NCI-H187 (cell line): ENCODE measurements around the gene DAPK1.

Source experiments
- DNase-seq, 2 experiments: peaks; one replicate each; lab custom pipeline; 2025; lab: John Stamatoyannopoulos, UW

DAPK1 gene

GRCh38 chr9:87712801-87713277 is 215.2 kb downstream of the DAPK1 start:
- DNase-seq = no peak

GRCh38 chr9:87713278-87713987 is 215.8 kb downstream of the DAPK1 start:
- no peak for DNase-seq

- no peak for DNase-seq
Observed at GRCh38 chr9:87713988-87714330, 216.3 kb downstream of the DAPK1 start.

GRCh38 chr9:87714819-87715218 is 217.2 kb downstream of the DAPK1 start:
- no peak for DNase-seq

GRCh38 chr9:87716141-87716540 is 218.5 kb downstream of the DAPK1 start:
- no peak for DNase-seq

- DNase-seq = no peak
Observed at GRCh38 chr9:87717456-87717855, 219.8 kb downstream of the DAPK1 start.

- DNase-seq = no peak
Observed at GRCh38 chr9:87718231-87718630, 220.6 kb downstream of the DAPK1 start.

GRCh38 chr9:87718852-87719612 is 221.4 kb downstream of the DAPK1 start:
- no peak for DNase-seq

GRCh38 chr9:87720173-87720572 is 222.5 kb downstream of the DAPK1 start:
- DNase-seq = no peak

GRCh38 chr9:87722393-87723088 is 224.9 kb downstream of the DAPK1 start:
- no peak for DNase-seq

GRCh38 chr9:87725356-87725899 is 227.8 kb downstream of the DAPK1 start:
- no peak for DNase-seq

- no peak for DNase-seq
Observed at GRCh38 chr9:87725900-87726709, 228.4 kb downstream of the DAPK1 start, which contains the start of gene CTSL. Gene CTSL (plus strand): TSS chr9:87726119. CDS start chr9:87727604, 1,485 bp downstream.

- DNase-seq = no peak
Observed at GRCh38 chr9:87729246-87729645, 231.6 kb downstream of the DAPK1 start.

- no peak for DNase-seq
Observed at GRCh38 chr9:87731321-87731720, 233.7 kb downstream of the DAPK1 start.

GRCh38 chr9:87732344-87732743 is 234.7 kb downstream of the DAPK1 start:
- DNase-seq = no peak

- no peak for DNase-seq
Observed at GRCh38 chr9:87732756-87733155, 235.1 kb downstream of the DAPK1 start.

GRCh38 chr9:87733273-87734052 is 235.8 kb downstream of the DAPK1 start:
- DNase-seq = no peak

- no peak for DNase-seq
Observed at GRCh38 chr9:87734106-87734505, 236.4 kb downstream of the DAPK1 start.

GRCh38 chr9:87739546-87739945 is 241.9 kb downstream of the DAPK1 start:
- no peak for DNase-seq

GRCh38 chr9:87740209-87740608 is 242.5 kb downstream of the DAPK1 start:
- no peak for DNase-seq

- no peak for DNase-seq
Observed at GRCh38 chr9:87741326-87741725, 243.7 kb downstream of the DAPK1 start.
